Activated T-cell treated with anti-CD3 and anti-CD28 coated beads for 24 hours (primary cell): Measurements from ENCODE around the gene SURF4.
A peak's percentile ranks its signal among the peaks of the same experiment; 100 is the strongest.

ENCODE experiments used
- DNase-seq: peaks from one replicate; pipeline ENCODE4 v3.0.0-alpha.2; 2020; ENCODE audit warnings: low read depth

Gene SURF4

DNA sequence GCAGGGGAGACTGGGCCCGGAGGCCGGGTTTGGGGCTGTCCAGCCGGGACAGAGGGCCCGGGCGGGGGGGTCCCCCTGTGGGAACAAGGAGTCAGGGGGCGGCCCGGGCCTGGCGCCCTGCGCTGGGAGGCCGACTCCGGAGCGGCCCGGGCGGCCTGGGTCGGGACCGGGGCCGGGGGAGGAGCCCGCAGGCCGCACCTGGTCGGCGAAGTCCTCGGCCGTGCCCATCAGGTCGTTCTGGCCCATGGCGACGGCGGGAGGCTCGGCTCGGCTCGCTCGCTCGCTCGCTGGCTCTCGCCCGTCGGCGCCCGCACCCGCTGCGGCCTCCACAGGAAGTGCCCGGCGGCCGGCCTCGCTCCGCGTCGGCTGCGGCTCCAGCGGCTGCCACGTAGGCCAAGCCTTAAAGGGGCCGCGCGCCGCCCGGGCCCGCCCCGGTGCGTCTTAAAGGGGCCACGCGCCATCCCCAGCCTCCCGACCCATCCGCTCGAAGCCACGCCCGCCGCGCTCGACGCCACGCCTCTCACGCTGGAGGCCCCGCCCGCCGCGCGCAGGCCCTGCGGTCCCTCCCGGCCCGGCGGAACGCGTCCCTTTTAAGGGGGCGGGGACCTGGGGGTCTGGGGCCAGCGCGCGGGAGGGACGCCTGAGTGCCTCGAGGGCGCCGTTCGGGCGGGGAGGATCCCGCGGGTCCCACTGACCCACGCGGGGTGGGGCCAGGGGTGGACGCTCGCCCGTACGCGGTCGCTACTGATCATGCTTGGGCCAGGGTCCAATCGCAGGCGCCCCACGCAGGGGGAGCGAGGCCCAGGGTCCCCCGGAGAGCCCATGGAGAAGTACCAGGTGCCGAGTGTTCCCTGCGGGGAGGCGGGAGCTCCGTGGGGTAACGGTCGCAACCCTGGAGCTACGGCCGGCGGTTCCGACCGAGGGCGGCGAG lies at the start of gene SURF4, which contains the start of gene STKLD1:
Gene SURF4, minus strand, starts transcription at position 337 of the 931 bp plus-strand sequence. Its CDS starts 91 bp downstream, at position 246.
Gene STKLD1, plus strand, starts transcription at position 643 of the 931 bp plus-strand sequence. Its CDS starts 108 bp downstream, at position 751.
- peak; percentile 94 for DNase-seq

- no peak for DNase-seq
Measured at GRCh38 chr9:133425049-133425632, 49.3 kb upstream of the SURF4 start.

GRCh38 chr9:133424187-133424586 lies 48.3 kb upstream of the SURF4 start:
- no peak for DNase-seq

DNA sequence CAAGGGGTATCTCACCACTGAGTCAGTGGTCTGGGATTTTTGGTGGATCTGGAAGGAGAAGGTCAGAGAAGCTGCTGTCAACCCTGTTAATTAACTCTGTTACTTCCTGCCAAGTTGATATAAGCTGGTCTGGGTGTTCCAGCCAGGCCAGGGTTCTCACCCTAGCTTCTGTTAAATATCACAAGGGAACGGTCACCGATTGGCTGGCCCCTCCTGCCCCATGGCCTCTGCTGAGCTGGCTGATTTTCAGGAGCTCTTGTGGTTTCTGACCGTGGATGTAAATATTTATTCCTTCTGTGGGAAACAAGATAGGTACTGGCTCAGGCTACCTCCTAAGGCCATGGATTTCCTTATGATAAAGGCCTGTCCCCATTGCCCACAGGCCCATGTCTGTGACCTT lies 47.4 kb upstream of the SURF4 start:
- no peak for DNase-seq

DNA sequence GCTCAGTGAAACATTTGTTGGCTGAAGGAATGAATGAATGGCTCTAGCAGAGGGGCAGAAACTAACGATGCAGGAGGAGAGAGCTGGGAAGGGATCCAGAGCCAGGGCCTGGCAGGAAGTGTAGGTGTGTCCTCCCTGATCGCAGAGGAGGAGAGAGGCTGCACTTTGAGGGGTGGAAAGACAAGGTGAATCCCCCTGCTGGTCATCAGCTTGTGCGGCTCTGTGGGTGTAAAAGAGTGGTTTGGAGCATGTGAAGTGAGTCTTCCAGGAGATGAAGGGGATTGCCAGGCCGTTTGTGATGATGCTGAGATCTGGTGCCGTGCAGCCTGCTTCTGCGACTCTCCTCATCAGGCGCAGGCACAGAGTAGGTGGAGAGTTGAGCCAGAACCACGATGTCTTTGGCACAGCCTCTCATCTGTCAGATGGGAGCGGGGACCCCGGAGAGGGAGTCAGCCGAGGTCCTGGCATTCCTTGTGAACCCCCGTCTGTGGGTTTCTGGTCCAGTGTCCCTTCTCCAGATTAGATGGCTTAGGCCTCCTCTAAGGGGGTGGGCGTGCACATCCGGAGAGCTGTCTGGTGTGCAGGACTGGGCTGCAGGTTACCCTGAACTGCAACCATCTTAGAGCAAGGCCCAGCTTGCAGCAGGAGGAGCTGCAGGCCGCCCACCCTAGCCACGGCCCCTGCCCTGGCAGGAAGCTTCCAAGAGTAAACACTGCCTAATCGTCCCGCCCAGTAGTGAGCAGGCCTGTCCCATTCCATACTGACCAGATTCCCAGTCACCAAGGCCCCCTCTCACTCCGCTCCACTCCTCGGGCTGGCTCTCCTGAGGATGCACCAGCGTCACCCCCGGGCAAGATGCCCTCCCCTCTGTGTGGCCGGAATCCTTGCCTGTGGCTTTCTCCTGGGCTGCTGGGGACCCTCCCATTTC lies 46.0 kb upstream of the SURF4 start, which contains the start of gene ADAMTS13:
Gene ADAMTS13, plus strand, starts transcription at position 753 of the 928 bp plus-strand sequence. Its CDS starts 77 bp downstream, at position 830.
- DNase-seq, result peak; percentile 10

DNA sequence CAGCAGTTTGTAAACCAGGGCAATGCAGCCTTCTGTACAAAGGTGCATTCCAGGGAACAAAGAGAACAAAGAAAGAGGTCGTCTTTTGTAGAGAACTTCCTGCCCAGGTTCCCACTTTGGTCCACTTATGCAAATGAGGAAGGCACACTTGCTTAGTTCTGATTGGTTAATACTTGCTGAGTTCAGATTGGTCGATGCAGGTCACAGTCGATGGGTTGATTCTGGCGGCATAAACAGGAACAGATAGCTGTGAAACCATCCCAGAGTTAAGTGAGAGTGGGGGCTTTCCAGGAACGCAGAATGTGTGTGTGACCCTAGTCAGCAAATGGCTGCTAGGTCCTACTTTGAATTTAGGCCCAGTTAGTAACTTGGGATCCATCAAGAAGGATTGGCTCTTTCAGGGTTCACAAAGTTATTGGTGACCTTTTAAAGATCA lies 44.5 kb upstream of the SURF4 start:
- no peak for DNase-seq

- no peak for DNase-seq
Measured at GRCh38 chr9:133419005-133419404, 43.1 kb upstream of the SURF4 start.

DNA sequence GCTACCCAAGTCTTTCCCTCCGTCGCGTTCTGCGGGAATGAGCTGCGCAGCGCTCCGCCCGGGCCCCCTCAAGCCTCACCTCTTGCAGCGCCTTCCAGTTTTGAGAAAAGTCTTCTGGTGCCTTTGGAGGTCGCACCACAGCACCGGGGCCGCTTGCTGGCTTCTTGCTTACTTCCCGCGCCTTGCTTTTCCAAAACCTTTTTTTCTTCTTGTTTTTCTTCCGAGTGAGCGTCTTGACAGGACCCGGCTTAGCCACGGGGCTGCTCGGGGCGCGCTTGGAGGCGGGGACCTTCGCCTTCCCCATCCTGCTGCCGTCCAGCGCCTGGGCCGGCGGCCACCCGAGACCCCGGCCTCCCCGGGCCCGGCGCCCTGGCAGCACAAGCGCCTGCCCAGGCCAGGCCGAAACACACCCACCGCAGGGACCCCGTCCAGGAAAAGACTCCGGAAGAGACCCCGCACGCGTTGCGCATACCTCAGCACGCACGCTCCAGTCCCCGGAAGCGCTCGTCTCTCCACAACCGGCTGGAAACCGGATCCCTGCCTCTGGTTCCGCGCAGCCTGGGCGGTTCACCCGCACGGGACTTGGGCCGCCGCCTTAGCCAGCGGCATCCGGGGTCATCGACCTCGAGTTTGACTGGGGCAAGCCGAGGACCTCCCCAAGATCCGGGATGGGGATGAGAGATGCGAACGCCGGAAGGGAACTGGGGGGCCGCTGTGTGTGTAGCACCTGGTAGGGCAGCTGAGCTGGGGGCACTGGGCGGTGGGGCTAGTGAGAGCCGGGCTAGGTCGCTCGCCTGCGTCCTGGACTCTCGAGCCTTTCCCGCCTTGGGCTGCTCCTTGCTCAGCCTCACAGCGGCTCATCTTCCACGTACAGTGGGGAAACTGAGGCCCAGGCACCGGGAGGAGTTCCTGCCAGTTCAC lies 41.9 kb upstream of the SURF4 start, which contains the start of gene REXO4:
Gene REXO4, minus strand, starts transcription at position 470 of the 921 bp plus-strand sequence. Its CDS starts 166 bp downstream, at position 304.
- peak; percentile 83 for DNase-seq

DNA sequence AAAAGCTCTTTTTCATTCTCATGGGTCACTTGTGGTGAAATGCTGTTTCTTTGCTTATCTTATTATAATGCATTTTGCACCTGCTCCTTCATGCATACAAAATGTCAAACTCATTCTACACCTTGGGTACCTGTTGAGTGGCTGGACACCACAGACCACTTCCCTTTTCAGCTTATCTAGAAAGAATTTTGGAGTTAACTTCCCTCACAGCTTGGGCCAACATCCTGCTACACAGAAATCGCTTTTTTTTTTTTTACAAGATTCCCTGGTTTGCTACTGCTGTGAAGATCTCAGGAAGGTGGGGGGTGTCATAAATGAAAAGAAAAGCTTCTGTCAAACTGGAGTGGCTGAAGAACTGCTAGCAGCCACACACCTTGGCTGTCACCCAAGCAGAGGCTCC lies 39.3 kb upstream of the SURF4 start:
- no peak for DNase-seq

DNA sequence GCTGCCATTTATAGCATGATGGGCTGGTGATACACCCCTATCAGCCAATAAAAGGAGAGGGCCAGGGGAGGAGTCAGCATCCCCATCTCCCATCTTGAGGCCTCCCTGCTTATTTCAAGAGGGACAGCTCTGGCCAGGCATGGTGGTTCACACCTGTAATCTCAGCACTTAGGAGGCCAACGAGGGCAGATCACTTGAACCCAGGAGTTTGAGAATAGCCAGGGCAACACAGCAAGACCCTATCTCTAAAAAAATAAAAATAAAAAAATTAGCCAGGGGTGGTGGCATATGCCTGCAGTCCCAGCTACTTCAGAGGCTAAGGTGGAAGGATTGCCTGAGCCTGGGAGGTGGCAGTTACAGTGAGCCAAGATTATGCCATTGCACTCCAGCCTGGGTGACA lies 32.2 kb upstream of the SURF4 start:
- DNase-seq, result no peak

DNA sequence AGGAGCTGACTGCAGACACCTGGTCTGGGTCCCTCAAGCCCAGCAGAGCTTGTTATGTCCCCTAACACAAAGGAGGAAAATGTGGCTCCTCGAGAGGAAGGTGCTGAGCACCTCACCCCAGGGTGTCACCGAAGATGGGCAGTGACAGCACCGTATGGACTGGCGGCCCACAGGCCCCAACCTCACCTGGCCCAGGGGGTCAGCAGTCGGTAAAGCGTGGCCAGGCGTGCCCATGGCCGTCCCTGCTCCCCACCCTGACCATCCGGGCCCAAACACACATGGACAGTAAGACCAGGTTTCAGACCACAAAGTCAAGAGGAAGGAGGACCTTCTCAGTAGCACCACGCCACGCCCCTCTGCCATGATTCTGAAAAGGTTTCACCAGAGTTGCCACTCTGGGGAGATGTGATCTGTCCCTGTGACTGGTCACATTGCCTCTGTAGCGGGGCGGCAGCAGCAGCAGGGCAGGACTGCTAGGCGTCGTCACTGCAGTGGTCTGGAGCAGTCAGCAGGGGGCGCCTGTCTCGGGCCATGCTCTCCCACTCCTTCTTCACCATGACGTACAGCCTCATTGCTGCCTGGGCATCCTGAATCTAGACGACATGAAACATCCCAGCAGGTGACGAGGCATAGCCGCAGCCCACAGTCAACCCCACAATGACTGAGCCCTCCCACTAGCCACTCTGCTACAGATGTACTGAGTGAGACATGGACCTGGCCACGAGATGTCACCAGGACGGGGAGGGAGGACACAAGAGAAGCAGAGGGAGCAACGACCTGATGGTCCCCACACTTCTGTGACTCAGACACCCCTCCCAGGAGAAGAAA lies 30.8 kb upstream of the SURF4 start:
- peak; percentile 77 for DNase-seq

DNA sequence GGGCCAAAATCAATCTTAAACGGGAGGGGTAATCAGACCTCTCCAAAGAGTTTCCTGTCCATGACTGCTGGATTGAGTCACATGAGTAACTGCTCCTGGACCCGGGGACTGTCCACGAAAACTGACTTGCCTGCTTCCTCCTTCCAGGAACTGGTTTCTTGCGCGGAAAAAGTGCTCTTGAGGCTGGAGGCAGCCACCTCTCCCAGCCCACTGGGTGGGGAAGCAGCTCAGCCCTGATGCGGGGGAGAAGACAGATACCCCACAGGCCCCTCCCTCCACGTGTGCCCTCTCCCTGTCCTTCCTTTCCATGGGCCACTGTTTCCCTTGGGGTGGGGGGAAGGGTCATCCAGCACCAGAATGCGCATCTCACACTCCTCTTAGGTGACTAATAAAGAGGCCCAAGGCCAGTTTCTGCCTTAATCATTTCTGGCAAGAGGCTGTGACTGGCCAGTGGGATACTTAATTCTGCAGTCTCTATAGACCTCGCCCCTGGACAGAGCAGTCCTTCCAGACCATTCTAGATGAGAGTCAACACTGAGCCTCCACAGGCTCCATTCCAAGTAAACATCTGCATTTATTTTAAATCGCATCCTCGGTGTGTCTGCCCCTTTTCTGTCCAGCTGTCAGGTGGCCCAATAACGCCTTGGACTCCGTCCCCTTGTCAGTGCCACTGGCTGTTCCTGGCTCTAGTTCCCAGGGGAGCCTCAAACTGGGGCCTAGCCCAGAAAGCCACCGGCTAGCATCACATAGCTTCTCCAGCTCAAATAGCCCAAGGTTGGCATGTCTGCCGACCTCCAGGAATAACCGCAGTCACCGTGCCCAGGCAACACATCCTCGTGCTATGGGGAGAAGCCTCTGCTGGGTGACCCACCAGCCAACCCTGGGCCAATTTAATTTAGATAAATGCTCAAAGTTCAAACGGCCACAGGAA lies 29.9 kb upstream of the SURF4 start:
- DNase-seq, result no peak

DNA sequence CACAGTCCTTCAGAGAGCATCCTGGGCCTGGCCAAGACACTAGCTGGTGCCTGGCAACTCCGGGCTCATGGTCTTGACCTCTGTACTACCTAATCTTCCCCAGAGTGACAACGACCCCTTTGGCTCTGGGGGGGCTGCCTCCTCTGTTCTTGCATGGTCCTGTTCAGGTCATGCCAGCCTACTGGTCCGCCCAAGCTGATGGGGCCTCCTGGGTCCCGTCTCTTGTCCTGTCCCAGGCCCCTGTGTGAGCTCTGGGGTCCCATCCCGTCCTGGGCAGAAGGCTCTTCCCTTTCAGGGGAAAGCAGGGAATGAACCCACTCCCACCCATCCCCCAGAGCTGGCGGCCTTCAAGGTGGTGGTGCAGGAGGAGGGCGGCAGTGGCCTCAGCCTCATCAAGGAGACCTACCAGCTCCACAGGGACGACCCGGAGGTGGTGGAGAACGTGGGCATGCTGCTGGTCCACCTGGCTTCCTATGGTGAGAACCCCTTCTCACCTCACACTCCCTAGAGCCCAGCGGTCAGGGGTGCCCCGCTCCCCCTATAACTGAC lies 28.7 kb upstream of the SURF4 start:
- DNase-seq, result no peak

- peak; percentile 37 for DNase-seq
Measured at GRCh38 chr9:133403766-133404453, 28.1 kb upstream of the SURF4 start.

DNA sequence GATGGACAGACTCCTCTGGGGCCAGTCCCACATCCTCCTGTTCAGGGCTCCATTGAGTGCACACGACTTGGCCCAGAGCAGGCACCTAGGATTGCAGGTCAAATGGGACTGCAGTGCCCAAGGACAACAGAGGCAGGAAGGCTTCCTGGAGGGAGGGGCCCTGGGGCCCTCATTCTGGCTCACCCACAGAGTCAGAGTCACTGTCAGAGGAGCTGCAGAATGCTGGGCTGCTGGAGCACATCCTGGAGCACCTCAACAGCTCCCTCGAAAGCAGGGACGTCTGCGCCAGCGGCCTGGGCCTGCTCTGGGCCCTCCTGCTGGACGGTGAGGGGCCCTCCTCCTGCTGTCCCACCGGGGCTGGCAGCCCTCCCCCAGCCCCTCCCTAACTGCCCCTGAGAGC lies 26.8 kb upstream of the SURF4 start:
- no peak for DNase-seq

DNA sequence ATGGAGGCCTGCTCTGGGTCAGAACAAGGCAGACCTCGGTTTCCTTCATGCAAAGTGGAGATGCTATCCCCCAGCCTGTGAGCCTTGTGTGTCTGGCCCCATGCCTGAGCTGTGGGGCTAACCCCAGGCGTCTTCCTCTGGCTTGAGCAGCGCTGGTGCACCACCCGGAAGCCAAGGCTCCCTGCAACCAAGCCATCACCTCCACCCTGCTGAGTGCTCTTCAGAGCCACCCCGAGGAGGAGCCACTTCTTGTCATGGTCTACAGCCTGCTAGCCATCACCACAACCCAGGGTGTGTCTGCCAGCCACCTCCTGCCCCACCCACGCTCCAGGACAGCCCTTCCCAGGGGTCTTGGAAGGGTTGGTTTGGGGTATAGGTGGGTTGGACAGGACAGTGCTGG lies 25.7 kb upstream of the SURF4 start:
- DNase-seq, result no peak

DNA sequence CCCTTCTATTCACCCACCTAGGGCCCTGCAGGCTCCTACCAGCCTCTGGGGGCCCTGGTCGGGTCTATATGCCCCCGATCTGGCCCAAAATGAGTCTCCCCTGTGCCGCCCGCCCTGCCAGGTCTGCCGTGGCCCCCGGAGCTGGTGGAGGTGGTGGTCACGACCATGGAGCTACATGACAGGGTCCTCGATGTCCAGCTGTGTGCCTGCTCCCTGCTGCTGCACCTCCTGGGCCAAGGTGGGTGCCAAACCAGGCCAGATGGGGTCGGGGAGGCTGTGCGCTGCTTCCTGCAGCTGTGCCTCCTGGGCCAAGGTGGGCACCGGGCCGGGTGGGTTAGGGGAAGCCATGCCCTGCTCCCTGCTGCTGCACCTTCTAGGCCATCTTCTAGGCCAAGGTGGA lies 24.4 kb upstream of the SURF4 start:
- no peak for DNase-seq

GRCh38 chr9:133397895-133398294 lies 22.0 kb upstream of the SURF4 start:
- DNase-seq, result no peak
